BLaER1 treated with 17β-estradiol and CSF1 and Interleukin-3, amounts not matched to agents 10 nM and 100 nM (cell line): ENCODE measurements around the gene BICRA.
"Not testable (repeated sequence)": the region's sequence is repeated elsewhere in the genome, so short reads cannot be mapped to it uniquely, and the experiment has no call there.

Source experiments
- H3K27ac ChIP-seq, 11 experiments: shearing (Covaris generic); formaldehyde crosslinking; 2 replicates each; pipeline ENCODE4 v1.8.1; 2022
- H3K27me3 ChIP-seq, 11 experiments: shearing (Covaris generic); formaldehyde crosslinking; 2 replicates each; pipeline ENCODE4 v1.8.1; 2022
- H3K36me3 ChIP-seq, 11 experiments: shearing (Covaris generic); formaldehyde crosslinking; 2 replicates each; pipeline ENCODE4 v1.8.1; 2022
- H3K4me1 ChIP-seq, 10 experiments: shearing (Covaris generic); formaldehyde crosslinking; 2 replicates each; pipeline ENCODE4 v1.8.1; 2022
- H3K4me2 ChIP-seq, 11 experiments: shearing (Covaris generic); formaldehyde crosslinking; 2 replicates each; pipeline ENCODE4 v1.8.1; 2022
- H3K4me3 ChIP-seq, 10 experiments: shearing (Covaris generic); formaldehyde crosslinking; 2 replicates each; pipeline ENCODE4 v1.8.1; 2022
- H3K9ac ChIP-seq, 11 experiments: shearing (Covaris generic); formaldehyde crosslinking; 2 replicates each; pipeline ENCODE4 v1.8.1; 2022
- H3K9me3 ChIP-seq, 11 experiments: shearing (Covaris generic); formaldehyde crosslinking; replicated peaks in 1 of 11; 2 replicates each; pipeline ENCODE4 v1.8.1; 2022
- H4K20me1 ChIP-seq, 11 experiments: shearing (Covaris generic); formaldehyde crosslinking; 2 replicates each; pipeline ENCODE4 v1.8.1; 2022
- Cebpa-rat ChIP-seq, 11 experiments: shearing (Covaris generic); IDR thresholded peaks; 2 replicates each; pipeline ENCODE4 v1.8.1; 2022

Gene BICRA

GRCh38 chr19:47633996-47634395, 25.1 kb downstream of the BICRA start:
- H3K4me3 ChIP-seq = no peak overlapping the region
- H4K20me1 ChIP-seq = peaks cover 83 to 100% (median 98%) of the 10 kb centered on the region in 11 experiments
- H3K4me1 ChIP-seq = peaks cover 0 to 40% (median 13%) of the 10 kb centered on the region in 10 experiments; a peak in 14 of 20 replicates
- no peak overlapping the region for H3K27ac ChIP-seq
- H3K4me2 ChIP-seq = no peak overlapping the region
- no peaks in the 10 kb centered on the region for H3K27me3 ChIP-seq
- H3K36me3 ChIP-seq = peaks cover 5 to 46% (median 25%) of the 10 kb centered on the region in 11 experiments; a peak in 18 of 22 replicates
- H3K9ac ChIP-seq = no peak overlapping the region
- TF ChIP-seq Cebpa-rat (IDR thresholded peaks at IDR 0.05) = no peak
- H3K9me3 ChIP-seq = no peaks in the 10 kb centered on the region

GRCh38 chr19:47635152-47635754, 26.3 kb downstream of the BICRA start:
- H4K20me1 ChIP-seq = peaks cover 82 to 100% (median 98%) of the 10 kb centered on the region in 11 experiments
- H3K27ac ChIP-seq = not testable (repeated sequence)

GRCh38 chr19:47637550-47637949, 28.6 kb downstream of the BICRA start:
- no peak overlapping the region for H3K4me3 ChIP-seq
- H3K9me3 ChIP-seq = no peaks in the 10 kb centered on the region
- H4K20me1 ChIP-seq = peaks cover 74 to 100% (median 94%) of the 10 kb centered on the region in 11 experiments
- no peak for TF ChIP-seq Cebpa-rat (IDR thresholded peaks at IDR 0.05)
- H3K4me2 ChIP-seq = peak overlapping the region in 4 of 11 experiments; percentile 19 to 61 (median 52); a peak in 7 of 22 replicates
- H3K27ac ChIP-seq = peak overlapping the region in 4 of 11 experiments; percentile 8 to 44 (median 40); a peak in 6 of 22 replicates
- no peaks in the 10 kb centered on the region for H3K27me3 ChIP-seq
- peaks cover 5 to 46% (median 13%) of the 10 kb centered on the region in 11 experiments; a peak in 12 of 22 replicates for H3K36me3 ChIP-seq
- H3K9ac ChIP-seq = peak overlapping the region in 3 of 11 experiments; percentile 10 to 35 (median 22); a peak in 2 of 22 replicates
- peaks cover 0 to 25% (median 13%) of the 10 kb centered on the region in 10 experiments; a peak in 12 of 20 replicates for H3K4me1 ChIP-seq

More at GRCh38 chr19:47635152-47635754, 26.3 kb downstream of the BICRA start:
- H3K4me3 ChIP-seq, H3K9me3 ChIP-seq, H3K4me2 ChIP-seq, H3K27me3 ChIP-seq, H3K9ac ChIP-seq: not testable (repeated sequence)
- Histone ChIP-seq H3K36me3 (peaks cover 5 to 46% (median 24%) of the 10 kb centered on the region in 11 experiments; a peak in 17 of 22 replicates), H3K4me1 (peaks cover 0 to 40% (median 13%) of the 10 kb centered on the region in 10 experiments; a peak in 12 of 20 replicates)

GRCh38 chr19:47641891-47642485, 33.1 kb downstream of the BICRA start:
- H3K27ac ChIP-seq = no peak overlapping the region
- H4K20me1 ChIP-seq = peaks cover 75 to 98% (median 94%) of the 10 kb centered on the region in 11 experiments
- H3K9me3 ChIP-seq = no peaks in the 10 kb centered on the region
- H3K27me3 ChIP-seq = no peaks in the 10 kb centered on the region
- H3K9ac ChIP-seq = no peak overlapping the region
- H3K36me3 ChIP-seq = peaks cover 17 to 63% (median 27%) of the 10 kb centered on the region in 11 experiments; a peak in 21 of 22 replicates
- H3K4me2 ChIP-seq = no peak overlapping the region
- peaks cover 4 to 31% (median 13%) of the 10 kb centered on the region in 10 experiments; a peak in 17 of 20 replicates for H3K4me1 ChIP-seq
- TF ChIP-seq Cebpa-rat (IDR thresholded peaks at IDR 0.05) = no peak
- no peak overlapping the region for H3K4me3 ChIP-seq

GRCh38 chr19:47643281-47643680, 34.3 kb downstream of the BICRA start:
- Histone ChIP-seq H3K4me3 (no peak overlapping the region), H3K27me3 (no peaks in the 10 kb centered on the region), H3K4me2 (no peak overlapping the region), H3K9ac (no peak overlapping the region), H3K36me3 (peaks cover 13 to 69% (median 28%) of the 10 kb centered on the region in 11 experiments; a peak in 21 of 22 replicates), H3K27ac (no peak overlapping the region), H3K4me1 (peaks cover 0 to 22% (median 8%) of the 10 kb centered on the region in 10 experiments; a peak in 13 of 20 replicates), H3K9me3 (no peaks in the 10 kb centered on the region), H4K20me1 (peaks cover 75 to 98% (median 94%) of the 10 kb centered on the region in 11 experiments)
- no peak for TF ChIP-seq Cebpa-rat (IDR thresholded peaks at IDR 0.05)

- Histone ChIP-seq H3K27me3 (no peaks in the 10 kb centered on the region), H3K9me3 (peaks cover 0 to 3% (median 0%) of the 10 kb centered on the region in 11 experiments; a peak in 2 of 22 replicates), H3K9ac (no peak overlapping the region), H3K36me3 (peaks cover 15 to 76% (median 30%) of the 10 kb centered on the region in 11 experiments; a peak in 21 of 22 replicates), H3K4me2 (peak overlapping the region in 3 of 11 experiments; percentile 13 to 26 (median 14); a peak in 2 of 22 replicates), H4K20me1 (peaks cover 72 to 98% (median 93%) of the 10 kb centered on the region in 11 experiments), H3K4me3 (no peak overlapping the region), H3K27ac (no peak overlapping the region), H3K4me1 (peaks cover 0 to 22% (median 8%) of the 10 kb centered on the region in 10 experiments; a peak in 13 of 20 replicates)
- no peak for TF ChIP-seq Cebpa-rat (IDR thresholded peaks at IDR 0.05)
Measured at GRCh38 chr19:47644199-47644598, 35.3 kb downstream of the BICRA start.

GRCh38 chr19:47644743-47645482, 36.0 kb downstream of the BICRA start:
- H3K27ac ChIP-seq = no peak overlapping the region
- peaks cover 0 to 22% (median 8%) of the 10 kb centered on the region in 10 experiments; a peak in 13 of 20 replicates for H3K4me1 ChIP-seq
- peaks cover 19 to 77% (median 34%) of the 10 kb centered on the region in 11 experiments; a peak in 21 of 22 replicates for H3K36me3 ChIP-seq
- no peak overlapping the region for H3K4me2 ChIP-seq
- no peak overlapping the region for H3K9ac ChIP-seq
- no peak for TF ChIP-seq Cebpa-rat (IDR thresholded peaks at IDR 0.05)
- no peaks in the 10 kb centered on the region for H3K27me3 ChIP-seq
- no peak overlapping the region for H3K4me3 ChIP-seq
- peaks cover 71 to 98% (median 95%) of the 10 kb centered on the region in 11 experiments for H4K20me1 ChIP-seq
- peaks cover 0 to 9% (median 0%) of the 10 kb centered on the region in 11 experiments; a peak in 5 of 22 replicates for H3K9me3 ChIP-seq

- H3K9ac ChIP-seq = no peak overlapping the region
- peaks cover 32 to 82% (median 44%) of the 10 kb centered on the region in 11 experiments for H3K36me3 ChIP-seq
- no peaks in the 10 kb centered on the region for H3K27me3 ChIP-seq
- H3K27ac ChIP-seq = no peak overlapping the region
- H3K9me3 ChIP-seq = peaks cover 0 to 9% (median 0%) of the 10 kb centered on the region in 11 experiments; a peak in 5 of 22 replicates
- peaks cover 0 to 22% (median 8%) of the 10 kb centered on the region in 10 experiments; a peak in 13 of 20 replicates for H3K4me1 ChIP-seq
- no peak overlapping the region for H3K4me3 ChIP-seq
- H3K4me2 ChIP-seq = no peak overlapping the region
- H4K20me1 ChIP-seq = peaks cover 84 to 98% (median 96%) of the 10 kb centered on the region in 11 experiments
- no peak for TF ChIP-seq Cebpa-rat (IDR thresholded peaks at IDR 0.05)
Measured at GRCh38 chr19:47646924-47647323, 38.0 kb downstream of the BICRA start.
